Measurements from ENCODE around the gene MTERF2.
A peak's percentile ranks its signal among the peaks of the same experiment; 100 is the strongest.

Gene MTERF2

GRCh38 chr12:106986625-106987389, at the start of gene MTERF2:
Gene MTERF2 (minus strand): TSS chr12:106987146. CDS start chr12:106978714, 8,432 bp downstream.
- peak within 1 kb of the TSS; percentile 69 for H3K4me3 ChIP-seq (ENCODE audit: low read depth, low read length)
- DNase-seq (ENCODE audit: low read depth), result peak; percentile 80
- TF ChIP-seq, protein P1, sequence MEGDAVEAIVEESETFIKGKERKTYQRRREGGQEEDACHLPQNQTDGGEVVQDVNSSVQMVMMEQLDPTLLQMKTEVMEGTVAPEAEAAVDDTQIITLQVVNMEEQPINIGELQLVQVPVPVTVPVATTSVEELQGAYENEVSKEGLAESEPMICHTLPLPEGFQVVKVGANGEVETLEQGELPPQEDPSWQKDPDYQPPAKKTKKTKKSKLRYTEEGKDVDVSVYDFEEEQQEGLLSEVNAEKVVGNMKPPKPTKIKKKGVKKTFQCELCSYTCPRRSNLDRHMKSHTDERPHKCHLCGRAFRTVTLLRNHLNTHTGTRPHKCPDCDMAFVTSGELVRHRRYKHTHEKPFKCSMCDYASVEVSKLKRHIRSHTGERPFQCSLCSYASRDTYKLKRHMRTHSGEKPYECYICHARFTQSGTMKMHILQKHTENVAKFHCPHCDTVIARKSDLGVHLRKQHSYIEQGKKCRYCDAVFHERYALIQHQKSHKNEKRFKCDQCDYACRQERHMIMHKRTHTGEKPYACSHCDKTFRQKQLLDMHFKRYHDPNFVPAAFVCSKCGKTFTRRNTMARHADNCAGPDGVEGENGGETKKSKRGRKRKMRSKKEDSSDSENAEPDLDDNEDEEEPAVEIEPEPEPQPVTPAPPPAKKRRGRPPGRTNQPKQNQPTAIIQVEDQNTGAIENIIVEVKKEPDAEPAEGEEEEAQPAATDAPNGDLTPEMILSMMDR (IDR thresholded peaks at IDR 0.05; ENCODE audit: control insufficient read depth, extremely low read depth, insufficient read depth), result no peak

- no peak overlapping the region for H3K4me3 ChIP-seq (ENCODE audit: low read depth, low read length)
- TF ChIP-seq, protein P1 (IDR thresholded peaks at IDR 0.05; ENCODE audit: control insufficient read depth, extremely low read depth, insufficient read depth), result no peak
- no peak for DNase-seq (ENCODE audit: low read depth)
Measured at GRCh38 chr12:107035733-107036132, 48.8 kb upstream of the MTERF2 start.

DNA sequence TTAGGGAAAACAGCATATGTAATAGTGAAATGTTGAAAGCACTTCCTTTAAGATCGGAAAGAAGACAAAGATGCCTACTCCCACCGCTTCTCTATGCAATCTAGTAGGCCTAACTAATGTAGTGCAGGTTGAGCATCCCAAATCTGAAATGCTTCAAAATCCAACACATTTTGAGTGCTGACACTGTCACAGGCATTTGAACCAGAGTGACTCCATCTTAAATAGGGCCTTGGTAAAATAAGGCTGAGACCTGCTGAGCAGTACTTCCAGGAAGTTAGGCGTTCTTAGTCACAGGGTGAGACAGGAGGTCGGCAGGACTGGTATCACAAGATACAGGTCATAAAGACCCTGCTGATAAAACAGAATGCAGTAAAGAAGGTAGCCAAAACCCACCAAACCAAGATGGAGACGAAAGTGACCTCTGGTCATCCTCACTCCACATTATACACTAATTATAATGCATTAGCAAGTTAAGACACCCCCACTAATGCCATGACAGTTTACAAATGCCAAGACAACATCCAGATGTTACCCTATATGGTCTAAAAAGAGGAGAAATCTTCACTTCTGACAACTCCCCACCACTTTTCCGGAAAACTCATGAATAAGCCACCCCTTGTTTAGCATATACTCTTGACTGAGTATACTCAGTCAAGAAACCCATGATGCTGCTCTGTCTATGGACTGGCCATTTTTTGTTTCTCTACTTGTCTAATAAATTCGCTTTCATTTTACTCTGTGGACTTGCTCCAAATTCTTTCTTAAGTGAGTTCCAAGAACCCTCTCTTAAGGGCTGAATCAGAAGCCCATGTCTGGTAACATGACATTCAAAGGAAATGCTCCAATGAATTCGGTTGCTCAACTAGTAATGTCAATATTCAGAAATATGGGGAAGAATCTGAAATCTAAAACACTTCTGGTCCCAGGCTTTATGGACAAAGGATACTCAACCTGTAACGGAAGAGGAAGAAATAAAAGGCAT, 47.1 kb upstream of the MTERF2 start:
- DNase-seq (ENCODE audit: low read depth), result no peak
- TF ChIP-seq, protein P1 (IDR thresholded peaks at IDR 0.05; ENCODE audit: control insufficient read depth, extremely low read depth, insufficient read depth), result no peak
- no peak overlapping the region for H3K4me3 ChIP-seq (ENCODE audit: low read depth, low read length)

DNA sequence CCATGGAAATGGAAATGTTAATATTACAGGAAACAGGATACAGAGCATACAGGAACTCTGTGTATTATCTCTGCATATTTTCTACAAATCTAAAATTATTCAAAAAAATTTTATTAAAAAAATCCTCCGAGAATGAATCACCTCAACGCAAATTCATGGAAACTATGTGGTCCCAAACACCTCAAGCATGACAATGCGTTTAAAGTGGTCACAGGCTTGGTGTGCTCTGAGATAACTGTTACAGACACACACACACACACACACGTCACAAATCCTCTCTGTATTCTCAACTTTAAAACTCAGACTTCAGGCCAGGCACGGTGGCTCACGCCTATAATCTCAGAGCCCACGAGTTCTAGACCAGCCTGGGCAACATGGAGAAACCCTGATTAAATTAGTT, 45.3 kb upstream of the MTERF2 start:
- no peak for DNase-seq (ENCODE audit: low read depth)
- TF ChIP-seq, protein P1 (IDR thresholded peaks at IDR 0.05; ENCODE audit: control insufficient read depth, extremely low read depth, insufficient read depth), result no peak
- H3K4me3 ChIP-seq (ENCODE audit: low read depth, low read length), result no peak overlapping the region

DNA sequence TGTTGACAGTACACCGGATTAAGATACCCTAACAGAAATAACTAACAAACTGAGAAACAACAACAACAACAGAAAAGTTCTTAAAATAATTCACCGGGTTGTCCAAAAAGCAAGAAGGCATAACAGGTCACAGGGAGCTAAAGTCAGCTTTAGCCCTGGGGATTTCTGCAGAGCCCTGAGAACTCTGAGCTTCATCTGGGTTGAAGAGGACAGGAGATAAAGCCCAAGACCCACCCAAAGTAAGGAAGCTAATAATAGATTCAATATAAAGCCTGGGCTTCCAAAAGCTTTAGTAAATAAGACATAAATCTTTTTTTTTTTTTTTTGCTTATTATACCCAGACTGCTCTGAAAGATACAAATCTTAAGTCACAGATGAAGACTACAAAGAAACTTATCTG, 44.1 kb upstream of the MTERF2 start:
- TF ChIP-seq, protein P1 (IDR thresholded peaks at IDR 0.05; ENCODE audit: control insufficient read depth, extremely low read depth, insufficient read depth), result no peak
- DNase-seq (ENCODE audit: low read depth), result no peak
- H3K4me3 ChIP-seq (ENCODE audit: low read depth, low read length), result no peak overlapping the region

- TF ChIP-seq, protein P1 (IDR thresholded peaks at IDR 0.05; ENCODE audit: control insufficient read depth, extremely low read depth, insufficient read depth), result no peak
- no peak for DNase-seq (ENCODE audit: low read depth)
- no peak overlapping the region for H3K4me3 ChIP-seq (ENCODE audit: low read depth, low read length)
Measured at GRCh38 chr12:107029081-107029480, 42.1 kb upstream of the MTERF2 start.
